ENCODE data around the gene MIPOL1. TPM values are rescaled to one million over a fixed set of nuclear protein-coding genes. Genes with fewer than 3 reads are reported as not detected.

The MIPOL1 gene
- total RNA-seq, 3 donors from 2014 or later (not counting 1 experiment from before 2014, with no cell fraction given), result not detected

- H3K4me1 ChIP-seq (ENCODE audit: control insufficient read depth, insufficient read depth, low read length), result peaks cover 3% of the 10 kb centered on the region
- no peaks in the 10 kb centered on the region for H3K27me3 Mint-ChIP-seq (ENCODE audit: low read depth in 2 of 2)
- H3K36me3 Mint-ChIP-seq, result no peaks in the 10 kb centered on the region
- no peaks in the 10 kb centered on the region for H3K4me1 Mint-ChIP-seq
- TF ChIP-seq CTCF (IDR thresholded peaks at IDR 0.05), result no peak
- peaks cover 6% of the 10 kb centered on the region for H3K27me3 ChIP-seq (ENCODE audit: control insufficient read depth, insufficient read depth, low read length)
- DNase-seq, result no peak
- no peak overlapping the region for H3K4me3 ChIP-seq (ENCODE audit: low read length)
- ATAC-seq, result no peak
- intact Hi-C loops (cut with micrococcal nuclease), result no loop called here
- 83% methylated on average over 7 of the region's 10 CpGs for WGBS (ENCODE audit: insufficient coverage)
- H3K9me3 Mint-ChIP-seq, result peaks cover 4% of the 10 kb centered on the region in 2 donors
- no peak overlapping the region for H3K27ac Mint-ChIP-seq
- no peak overlapping the region for H3K27ac ChIP-seq (ENCODE audit: low read length)
- no peak overlapping the region for H3K4me3 Mint-ChIP-seq
- H3K9me3 ChIP-seq (ENCODE audit: control insufficient read depth, insufficient read depth, low read length), result peaks cover 4% of the 10 kb centered on the region
- H3K36me3 ChIP-seq (ENCODE audit: control insufficient read depth, insufficient read depth, low read length), result no peaks in the 10 kb centered on the region
Measured at GRCh38 chr14:37170993-37171392, 26.7 kb upstream of the MIPOL1 start.

GRCh38 chr14:37171678-37172023 is 26.1 kb upstream of the MIPOL1 start:
- Mint-ChIP-seq H3K27me3 (ENCODE audit: low read depth in 2 of 2) (no peaks in the 10 kb centered on the region), H3K27ac (no peak overlapping the region), H3K9me3 (peaks cover 4% of the 10 kb centered on the region in 2 donors), H3K4me1 (no peaks in the 10 kb centered on the region), H3K4me3 (no peak overlapping the region), H3K36me3 (no peaks in the 10 kb centered on the region)
- Histone ChIP-seq H3K27me3 (ENCODE audit: control insufficient read depth, insufficient read depth, low read length) (peaks cover 6% of the 10 kb centered on the region), H3K9me3 (ENCODE audit: control insufficient read depth, insufficient read depth, low read length) (peaks cover 4% of the 10 kb centered on the region), H3K36me3 (ENCODE audit: control insufficient read depth, insufficient read depth, low read length) (no peaks in the 10 kb centered on the region), H3K4me3 (ENCODE audit: low read length) (no peak overlapping the region), H3K27ac (ENCODE audit: low read length) (no peak overlapping the region), H3K4me1 (ENCODE audit: control insufficient read depth, insufficient read depth, low read length) (peaks cover 3% of the 10 kb centered on the region)
- ATAC-seq (no peak), DNase-seq (no peak)
- no peak for TF ChIP-seq CTCF (IDR thresholded peaks at IDR 0.05)
- intact Hi-C loops (cut with micrococcal nuclease), result no loop called here
- 10% methylated on average over 4 of the region's 6 CpGs for WGBS (ENCODE audit: insufficient coverage)

- no peak within 1 kb of the TSS for H3K27ac Mint-ChIP-seq
- Histone ChIP-seq H3K4me3 (ENCODE audit: low read length) (no peak within 1 kb of the TSS), H3K9me3 (ENCODE audit: control insufficient read depth, insufficient read depth, low read length) (peaks cover 4% of the 10 kb centered on the region), H3K27me3 (ENCODE audit: control insufficient read depth, insufficient read depth, low read length) (peaks cover 6% of the 10 kb centered on the region), H3K36me3 (ENCODE audit: control insufficient read depth, insufficient read depth, low read length) (no peaks in the 10 kb centered on the region), H3K27ac (ENCODE audit: low read length) (no peak within 1 kb of the TSS), H3K4me1 (ENCODE audit: control insufficient read depth, insufficient read depth, low read length) (peaks cover 3% of the 10 kb centered on the region)
- no peaks in the 10 kb centered on the region for H3K27me3 Mint-ChIP-seq (ENCODE audit: low read depth in 2 of 2)
- H3K36me3 Mint-ChIP-seq, result no peaks in the 10 kb centered on the region
- no peak within 1 kb of the TSS for H3K4me3 Mint-ChIP-seq
- TF ChIP-seq CTCF (IDR thresholded peaks at IDR 0.05), result no peak
- WGBS (ENCODE audit: insufficient coverage), result 6% methylated on average over 66 of the region's 66 CpGs
- intact Hi-C loops (cut with micrococcal nuclease), result no loop called here
- ATAC-seq (no peak), DNase-seq (no peak)
- H3K4me1 Mint-ChIP-seq, result no peaks in the 10 kb centered on the region
- peaks cover 4% of the 10 kb centered on the region in 2 donors for H3K9me3 Mint-ChIP-seq
Measured at GRCh38 chr14:37172024-37172869, 25.5 kb upstream of the MIPOL1 start, which contains the start of gene SLC25A21. Gene SLC25A21, minus strand, starts transcription at chr14:37172606.
